Caki2 (cell line): ENCODE measurements around the gene B4GALNT1. TPM values are rescaled to one million over a fixed set of nuclear protein-coding genes. Genes with fewer than 3 reads are reported as not detected.
"Not testable (repeated sequence)": the region's sequence is repeated elsewhere in the genome, so short reads cannot be mapped to it uniquely, and the experiment has no call there.

Experiments
- DNase-seq: peaks from one replicate; pipeline ENCODE4 v3.0.0-alpha.2; 2015; ENCODE audit warnings: low read depth
- in situ Hi-C: cut with HindIII; loops from 2 replicates; pipeline ENCODE4 v1.10.0; 2016; ENCODE audit warnings: low sequenced_read_pairs, low pct_unique_long_range_greater_than_20kb, mixed read lengths
- total RNA-seq: library from RNA; depleted of rRNA; stranded (reverse); fragments of >200 nt; shearing (Covaris generic); gene quantifications from 2 replicates; pipeline ENCODE4 v1.2.3, GENCODE V29; 2014; ENCODE audit warnings: low replicate concordance

B4GALNT1 gene
- total RNA-seq, 1 experiment from 2014 or later, result 64.3 TPM

GRCh38 chr12:57623811-57624390 is 9.1 kb downstream of the B4GALNT1 start:
- DNase-seq, result no peak
- in situ Hi-C loops, result no loop called here

DNA sequence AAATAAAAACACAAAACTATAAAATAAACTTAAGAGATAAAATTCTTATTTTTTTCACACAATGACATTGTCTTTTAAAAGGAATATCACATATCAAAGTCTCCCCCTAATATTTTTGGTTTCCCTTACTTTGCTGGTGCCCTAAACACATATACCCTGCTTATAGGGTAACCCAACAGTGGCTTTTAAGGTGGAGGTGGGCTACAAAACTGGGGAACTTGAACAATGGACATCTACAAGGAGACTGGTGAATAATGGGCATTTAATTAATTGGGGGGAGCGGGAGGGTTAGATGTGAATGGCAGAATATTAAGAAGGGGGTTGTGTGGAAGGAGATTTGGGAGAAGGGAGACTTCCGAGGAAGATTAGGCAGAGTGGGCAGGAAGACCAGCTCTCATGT is 9.6 kb downstream of the B4GALNT1 start:
- in situ Hi-C loops, result no loop called here
- DNase-seq, result no peak

DNA sequence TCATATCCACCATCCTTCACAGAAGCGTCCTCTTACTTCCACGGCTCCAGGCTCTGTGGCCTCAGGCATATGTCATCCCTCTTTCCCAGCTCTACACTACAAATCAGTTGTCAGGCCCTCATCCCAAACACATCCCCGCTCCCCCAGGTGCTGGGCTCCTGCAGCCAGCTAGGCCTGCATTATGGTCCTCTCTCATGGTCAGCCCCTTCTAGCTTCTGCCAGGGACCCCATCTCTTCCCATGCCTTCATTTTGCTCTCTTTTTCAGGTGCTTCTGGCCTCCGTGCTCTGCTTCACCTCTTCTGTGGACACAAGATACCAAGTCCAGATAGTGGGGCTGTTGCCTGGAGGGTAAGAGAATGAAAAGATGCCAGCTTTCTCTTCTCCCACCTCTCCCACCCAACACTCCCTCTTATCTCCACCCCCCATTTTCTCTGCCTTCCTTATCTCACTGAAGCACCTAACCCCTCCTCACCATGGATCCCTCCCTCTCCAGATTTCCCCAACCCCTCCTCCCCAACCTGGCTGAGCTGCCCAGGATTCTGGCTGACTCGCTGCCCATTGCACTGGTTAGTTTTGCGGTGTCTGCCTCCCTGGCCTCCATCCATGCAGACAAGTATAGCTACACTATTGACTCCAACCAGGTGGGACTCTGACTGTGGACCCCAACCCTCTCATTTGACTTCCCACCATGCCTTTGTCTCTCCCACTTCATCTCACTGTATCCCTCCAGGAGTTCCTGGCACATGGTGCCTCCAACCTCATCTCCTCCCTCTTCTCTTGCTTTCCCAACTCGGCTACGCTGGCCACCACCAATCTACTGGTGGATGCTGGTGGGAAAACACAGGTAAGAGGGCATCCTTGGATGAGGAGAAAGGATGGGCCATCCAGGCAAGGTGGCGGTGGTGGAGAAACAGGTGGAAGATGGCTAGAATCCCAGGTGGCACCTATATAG is 10.4 kb downstream of the B4GALNT1 start:
- in situ Hi-C loops, result no loop called here

DNA sequence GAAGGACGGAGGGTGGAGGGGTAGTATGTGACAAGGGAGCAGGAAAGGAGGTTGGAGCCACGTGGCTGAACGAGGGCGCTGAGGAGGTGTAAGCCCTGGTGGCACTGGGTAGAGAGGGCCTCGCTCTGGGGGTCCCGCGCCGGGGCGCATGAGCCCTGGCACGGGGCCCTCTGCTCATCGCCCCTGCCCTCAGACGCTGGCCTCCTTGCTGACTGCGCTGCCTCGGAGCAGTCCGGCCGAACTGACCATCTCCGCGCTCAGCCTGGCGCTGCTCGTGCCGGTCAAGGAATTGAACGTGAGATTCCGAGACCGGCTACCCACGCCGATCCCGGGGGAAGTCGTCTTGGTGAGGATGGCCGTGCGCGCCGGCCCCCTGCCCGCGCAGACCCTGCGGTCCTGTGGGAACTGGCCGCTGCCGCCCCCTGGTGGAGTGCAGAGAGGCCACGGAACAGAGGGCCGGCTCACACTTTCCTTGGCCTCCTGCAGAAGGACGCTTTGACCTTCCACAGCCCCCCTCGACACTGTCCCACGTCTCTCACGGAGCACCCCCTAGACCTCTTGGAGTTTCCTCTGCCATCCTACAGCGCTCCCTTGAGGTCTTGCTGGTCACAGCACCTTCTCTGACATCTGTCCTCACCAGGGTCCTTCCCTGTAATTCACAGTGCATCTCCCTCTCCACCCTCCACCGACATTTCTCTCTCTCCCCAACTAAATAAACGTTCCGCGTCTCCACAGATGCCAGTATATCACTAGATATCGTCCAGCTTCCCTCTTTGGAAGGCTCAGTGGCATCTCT is 11.3 kb downstream of the B4GALNT1 start:
- in situ Hi-C loops, result no loop called here
- peak; percentile 41 for DNase-seq

More for the DNA sequence above, 10.4 kb downstream of the B4GALNT1 start:
- no peak for DNase-seq

DNA sequence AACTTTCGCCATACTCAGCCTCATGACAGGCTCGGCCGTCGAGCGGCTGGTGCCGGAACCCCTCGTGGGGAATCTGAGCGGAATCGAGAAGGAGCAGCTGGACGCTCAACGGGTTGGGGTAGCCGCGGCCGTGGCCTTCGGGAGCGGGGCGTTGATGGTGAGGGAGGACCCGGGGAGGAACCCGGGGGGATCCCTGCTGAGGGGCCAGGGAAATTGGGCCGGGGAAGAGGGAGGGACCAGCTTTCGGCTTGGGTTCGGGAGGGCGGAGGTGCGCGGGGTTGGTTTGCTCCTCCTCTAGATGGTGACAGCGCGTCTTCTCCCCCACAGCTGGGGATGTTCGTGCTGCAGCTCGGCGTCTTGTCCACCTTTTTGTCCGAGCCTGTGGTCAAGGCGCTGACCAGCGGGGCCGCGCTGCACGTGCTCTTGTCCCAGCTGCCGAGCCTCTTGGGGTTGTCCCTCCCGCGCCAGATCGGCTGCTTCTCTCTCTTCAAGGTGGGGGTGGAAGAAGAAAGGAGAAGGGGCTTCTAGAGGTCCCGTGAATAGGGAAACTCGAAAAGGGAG is 12.0 kb downstream of the B4GALNT1 start:
- no peak for DNase-seq
- in situ Hi-C loops, result no loop called here

- DNase-seq, result no peak
- in situ Hi-C loops, result no loop called here
Observed at GRCh38 chr12:57620245-57620935, 12.6 kb downstream of the B4GALNT1 start.

- in situ Hi-C loops, result no loop called here
Observed at GRCh38 chr12:57619434-57620244, 13.4 kb downstream of the B4GALNT1 start.

GRCh38 chr12:57618966-57619433 is 14.0 kb downstream of the B4GALNT1 start:
- in situ Hi-C loops, result no loop called here

More at GRCh38 chr12:57619434-57620244, 13.4 kb downstream of the B4GALNT1 start:
- no peak for DNase-seq

DNA sequence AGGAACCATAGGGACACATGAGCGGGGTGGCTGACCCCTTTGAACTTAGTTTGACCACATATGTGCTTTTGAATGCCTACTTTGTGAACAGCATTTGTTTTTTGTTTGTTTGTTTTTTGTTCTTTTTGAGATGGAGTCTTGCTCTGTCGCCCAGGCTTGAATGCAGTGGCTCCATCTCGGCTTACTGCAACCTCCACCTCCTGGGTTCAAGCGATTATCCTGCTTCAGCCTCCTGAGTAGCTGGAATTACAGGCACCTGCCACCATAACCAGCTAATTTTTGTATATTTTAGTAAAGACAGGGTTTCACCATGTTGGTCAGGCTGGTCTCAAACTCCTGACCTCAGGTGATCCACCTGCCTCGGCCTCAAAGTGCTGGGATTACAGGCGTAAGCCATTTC is 14.6 kb downstream of the B4GALNT1 start:
- in situ Hi-C loops, DNase-seq: not testable (repeated sequence)

More at GRCh38 chr12:57618966-57619433, 14.0 kb downstream of the B4GALNT1 start:
- no peak for DNase-seq

GRCh38 chr12:57617942-57618341 is 15.1 kb downstream of the B4GALNT1 start:
- in situ Hi-C loops, result no loop called here
- no peak for DNase-seq

- no peak for DNase-seq
- in situ Hi-C loops, result no loop called here
Observed at GRCh38 chr12:57616383-57617101, 16.5 kb downstream of the B4GALNT1 start.

- no peak for DNase-seq
- in situ Hi-C loops, result no loop called here
Observed at GRCh38 chr12:57615637-57616036, 17.4 kb downstream of the B4GALNT1 start.

DNA sequence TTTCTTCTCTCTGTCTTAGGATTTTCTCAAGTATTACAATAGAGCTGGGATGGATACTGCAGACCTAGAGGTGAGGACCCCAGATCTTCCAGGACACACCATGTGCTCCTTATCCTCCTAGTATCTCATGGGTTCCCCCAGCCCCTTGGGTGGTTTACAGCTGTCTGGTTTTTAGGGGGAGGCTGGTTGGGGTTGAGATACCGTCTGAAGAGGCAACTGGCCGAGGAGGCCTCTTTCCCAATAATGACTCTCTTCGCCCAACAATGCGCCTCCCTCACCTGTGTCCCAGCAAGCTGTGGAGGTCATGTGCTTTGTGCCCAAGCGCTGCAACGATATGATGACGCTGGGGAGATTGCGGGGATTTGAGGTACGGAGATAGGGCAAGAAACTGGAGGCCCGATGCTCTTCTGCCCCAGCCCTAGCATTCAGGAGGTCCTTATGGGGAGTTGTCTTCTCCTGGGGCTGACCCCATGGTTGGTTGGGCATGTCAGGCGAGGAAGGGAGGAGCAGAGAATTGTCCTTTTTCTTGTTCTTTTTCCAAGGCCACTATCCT is 18.0 kb downstream of the B4GALNT1 start:
- in situ Hi-C loops, result no loop called here
- DNase-seq, result no peak

DNA sequence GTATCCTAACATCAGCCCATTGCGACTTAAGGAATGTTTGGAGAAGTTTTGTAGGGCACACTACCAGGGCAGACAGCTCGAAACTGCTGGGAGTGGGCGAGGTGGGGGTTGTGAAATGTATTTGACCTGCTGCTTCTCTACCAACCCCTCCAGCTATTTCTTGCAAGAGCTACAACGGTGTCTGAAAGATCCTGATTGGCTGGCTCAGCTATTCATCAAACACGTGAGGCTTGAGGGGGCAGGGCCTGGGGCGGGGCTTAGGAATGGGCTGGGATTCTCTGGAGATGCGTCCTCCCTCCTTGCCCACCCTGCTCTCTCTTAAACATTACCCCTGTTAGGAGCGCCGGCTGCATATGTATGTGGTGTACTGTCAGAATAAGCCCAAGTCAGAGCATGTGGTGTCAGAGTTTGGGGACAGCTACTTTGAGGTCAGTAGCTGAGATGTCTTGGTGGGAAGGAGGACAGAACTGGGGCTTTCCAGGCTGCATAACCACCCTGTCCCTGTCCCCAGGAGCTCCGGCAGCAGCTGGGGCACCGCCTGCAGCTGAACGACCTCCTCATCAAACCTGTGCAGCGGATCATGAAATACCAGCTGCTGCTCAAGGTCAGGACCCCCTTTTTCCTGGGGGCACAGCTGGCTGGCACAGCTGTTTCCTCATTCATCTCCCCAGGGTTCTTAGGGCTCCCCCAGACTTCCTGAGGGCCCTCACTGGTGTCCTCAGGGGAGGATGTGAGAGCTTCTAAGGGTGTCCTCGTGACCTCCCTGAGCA is 18.6 kb downstream of the B4GALNT1 start:
- DNase-seq, result no peak

DNA sequence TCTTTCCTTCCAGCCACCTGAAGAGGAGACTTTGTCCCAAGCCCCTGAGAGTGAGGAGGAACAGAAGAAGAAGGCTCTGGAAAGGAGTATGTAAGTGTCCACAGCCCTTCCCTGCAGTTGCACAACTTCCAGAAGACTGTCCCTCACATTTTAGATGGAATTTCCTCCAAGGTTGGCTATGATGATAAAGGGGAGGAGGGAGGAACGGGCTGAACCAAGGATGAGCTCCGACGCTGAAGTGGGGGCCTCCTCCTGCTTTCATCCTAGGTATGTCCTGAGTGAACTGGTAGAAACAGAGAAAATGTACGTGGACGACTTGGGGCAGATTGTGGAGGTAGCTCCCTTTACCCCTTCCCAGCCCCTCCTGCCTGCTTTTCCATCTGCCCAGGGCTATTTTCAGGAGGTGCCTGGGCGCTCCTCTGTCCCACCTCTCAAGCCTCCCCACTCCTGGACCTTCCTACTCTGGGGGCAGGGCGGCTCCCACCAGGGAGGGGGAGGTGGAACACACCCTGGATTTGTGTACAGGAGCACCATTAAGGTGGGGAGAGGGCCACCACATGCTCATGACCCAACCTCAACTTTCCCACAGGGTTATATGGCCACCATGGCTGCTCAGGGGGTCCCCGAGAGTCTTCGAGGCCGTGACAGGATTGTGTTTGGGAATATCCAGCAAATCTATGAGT is 19.4 kb downstream of the B4GALNT1 start:
- no peak for DNase-seq
- in situ Hi-C loops, result no loop called here

More for the DNA sequence above, 18.6 kb downstream of the B4GALNT1 start:
- in situ Hi-C loops, result no loop called here
